Loucy (cell line): ENCODE measurements around the gene INPP5K.

Experiments used
- EZH2phosphoT487 ChIP-seq: fragments of 200-600 bp; IDR thresholded peaks from 2 replicates; pipeline ENCODE4 v1.6.1; 2018; ENCODE audit warnings: antibody characterized with exemption, mild to moderate bottlenecking, moderate library complexity, borderline replicate concordance
- TF ChIP-seq, protein P1 (sequence below): fragments of 200-600 bp; sonication (generic); conservative IDR thresholded peaks from 2 replicates; pipeline ENCODE4 v1.5.1; 2014; ENCODE audit warnings: mild to moderate bottlenecking, antibody characterized with exemption, low read length

DNA sequence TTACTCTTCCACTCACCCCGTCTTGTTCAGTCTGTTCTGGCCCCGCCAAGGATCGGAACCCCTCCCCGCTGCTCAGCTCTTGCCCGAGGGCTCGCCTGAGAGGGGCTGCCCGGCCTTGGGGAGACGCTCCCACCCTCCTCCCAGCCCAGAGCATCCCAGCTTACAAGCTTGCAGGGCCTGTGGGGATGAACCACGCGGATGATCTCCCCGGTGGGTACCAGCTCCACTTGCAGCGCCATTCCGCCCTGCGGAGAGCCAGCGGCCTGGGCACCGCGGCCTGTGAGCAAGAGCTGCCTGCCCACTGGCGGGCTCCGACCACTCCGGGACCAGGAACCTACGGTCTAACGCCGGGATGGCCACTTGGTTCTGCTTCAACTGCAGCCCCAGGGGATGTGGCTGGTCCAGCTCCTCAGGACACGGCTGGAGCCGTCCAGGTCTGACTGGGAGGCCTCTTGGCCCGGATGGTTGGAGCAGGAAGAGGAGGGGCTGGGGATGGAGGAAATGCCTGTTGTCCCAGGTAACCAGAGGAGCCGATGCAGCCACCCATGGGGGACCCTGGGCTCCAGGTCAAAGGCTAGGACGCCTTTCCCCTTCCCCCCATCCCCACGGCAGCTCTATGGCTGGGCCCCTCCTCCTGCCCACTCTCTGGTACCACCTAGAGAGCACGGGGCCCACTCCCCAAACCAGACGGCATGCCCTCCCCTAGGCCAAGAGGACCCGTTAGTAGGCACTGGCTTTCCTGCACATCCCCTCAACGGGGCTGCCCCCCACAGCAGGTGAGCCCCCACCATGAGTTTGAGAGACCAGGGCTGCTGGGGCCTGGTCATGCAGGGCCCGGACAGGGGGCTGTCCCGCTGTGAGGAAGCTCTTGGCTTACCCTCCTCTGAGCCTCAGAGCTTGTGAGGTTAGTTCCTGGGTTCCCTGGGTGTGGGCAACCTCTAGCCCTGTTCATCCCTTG, 23.9 kb downstream of the INPP5K start, which contains the start of gene MYO1C:
- TF ChIP-seq, protein P1, sequence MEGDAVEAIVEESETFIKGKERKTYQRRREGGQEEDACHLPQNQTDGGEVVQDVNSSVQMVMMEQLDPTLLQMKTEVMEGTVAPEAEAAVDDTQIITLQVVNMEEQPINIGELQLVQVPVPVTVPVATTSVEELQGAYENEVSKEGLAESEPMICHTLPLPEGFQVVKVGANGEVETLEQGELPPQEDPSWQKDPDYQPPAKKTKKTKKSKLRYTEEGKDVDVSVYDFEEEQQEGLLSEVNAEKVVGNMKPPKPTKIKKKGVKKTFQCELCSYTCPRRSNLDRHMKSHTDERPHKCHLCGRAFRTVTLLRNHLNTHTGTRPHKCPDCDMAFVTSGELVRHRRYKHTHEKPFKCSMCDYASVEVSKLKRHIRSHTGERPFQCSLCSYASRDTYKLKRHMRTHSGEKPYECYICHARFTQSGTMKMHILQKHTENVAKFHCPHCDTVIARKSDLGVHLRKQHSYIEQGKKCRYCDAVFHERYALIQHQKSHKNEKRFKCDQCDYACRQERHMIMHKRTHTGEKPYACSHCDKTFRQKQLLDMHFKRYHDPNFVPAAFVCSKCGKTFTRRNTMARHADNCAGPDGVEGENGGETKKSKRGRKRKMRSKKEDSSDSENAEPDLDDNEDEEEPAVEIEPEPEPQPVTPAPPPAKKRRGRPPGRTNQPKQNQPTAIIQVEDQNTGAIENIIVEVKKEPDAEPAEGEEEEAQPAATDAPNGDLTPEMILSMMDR: no peak
- TF ChIP-seq EZH2phosphoT487: no peak
